Measurements from ENCODE around the gene CXCL11. TPM values are rescaled to one million over a fixed set of nuclear protein-coding genes. Genes with fewer than 3 reads are reported as not detected.
"Not testable (repeated sequence)": the region's sequence is repeated elsewhere in the genome, so short reads cannot be mapped to it uniquely, and the experiment has no call there.

Gene CXCL11
- total RNA-seq, 1 experiment from 2014 or later = not detected

GRCh38 chr4:76002176-76002575 is 33.7 kb downstream of the CXCL11 start:
- intact Hi-C loops (cut with micrococcal nuclease; ENCODE audit: unreplicated experiment) = no loop called here
- CTCF ChIA-PET = interaction anchor here (0.7 kb wide), 1 partner anchor 89 kb away, joined by 5 read pairs; no protein-coding TSS in a partner anchor
- Histone ChIP-seq H3F3A (ENCODE audit: insufficient read depth, low read depth) (peaks cover 8% of the 10 kb centered on the region; the same call in 1 of the 2 replicates), H3K9me2 (ENCODE audit: insufficient read depth) (no peaks in the 10 kb centered on the region), H3K36me3 (ENCODE audit: low read depth) (no peaks in the 10 kb centered on the region), H3K4me1 (replicated peaks; ENCODE audit: insufficient read depth) (peaks cover 14% of the 10 kb centered on the region), H3K27ac (no peak overlapping the region), H3K4me3 (no peak overlapping the region), H2AFZ (no peak overlapping the region), H3K9me3 (ENCODE audit: insufficient read depth, low read depth) (no peaks in the 10 kb centered on the region), H4K20me1 (ENCODE audit: insufficient read depth) (no peaks in the 10 kb centered on the region), H3K4me2 (no peak overlapping the region), H3K27me3 (ENCODE audit: insufficient read depth, low read depth) (no peaks in the 10 kb centered on the region), H3K79me2 (ENCODE audit: low read depth) (no peaks in the 10 kb centered on the region)
- TF ChIP-seq EZH2 (IDR thresholded peaks at IDR 0.05; ENCODE audit: low read depth) (no peak), CTCF (conservative IDR thresholded peaks at IDR 0.05) (no peak)
- no TSS peak for BruUV-seq (replicated peaks)
- no peak for DNase-seq
- POLR2A ChIA-PET (ENCODE audit: unreplicated experiment) = no interaction called here

- H3K79me2 ChIP-seq (ENCODE audit: low read depth) = no peaks in the 10 kb centered on the region
- TF ChIP-seq CTCF (conservative IDR thresholded peaks at IDR 0.05) (no peak), EZH2 (IDR thresholded peaks at IDR 0.05; ENCODE audit: low read depth) (no peak)
- ChIA-PET CTCF (no interaction called here), POLR2A (ENCODE audit: unreplicated experiment) (no interaction called here)
- H3K27me3 ChIP-seq (ENCODE audit: insufficient read depth, low read depth) = no peaks in the 10 kb centered on the region
- no peak for DNase-seq
- H3K27ac ChIP-seq = no peak overlapping the region
- no TSS peak for BruUV-seq (replicated peaks)
- H3K4me3 ChIP-seq = no peak overlapping the region
- H3K4me1 ChIP-seq (replicated peaks; ENCODE audit: insufficient read depth) = peaks cover 9% of the 10 kb centered on the region
- intact Hi-C loops (cut with micrococcal nuclease; ENCODE audit: unreplicated experiment) = no loop called here
- peaks cover 3% of the 10 kb centered on the region; the same call in 1 of the 2 replicates for H3F3A ChIP-seq (ENCODE audit: insufficient read depth, low read depth)
- H4K20me1 ChIP-seq (ENCODE audit: insufficient read depth) = no peaks in the 10 kb centered on the region
- H3K9me2 ChIP-seq (ENCODE audit: insufficient read depth) = no peaks in the 10 kb centered on the region
- H3K9me3 ChIP-seq (ENCODE audit: insufficient read depth, low read depth) = no peaks in the 10 kb centered on the region
- H2AFZ ChIP-seq = no peak overlapping the region
- H3K36me3 ChIP-seq (ENCODE audit: low read depth) = no peaks in the 10 kb centered on the region
- no peak overlapping the region for H3K4me2 ChIP-seq
Measured at GRCh38 chr4:76001700-76002099, 34.2 kb downstream of the CXCL11 start.

GRCh38 chr4:76000279-76000678 is 35.6 kb downstream of the CXCL11 start:
- H3K9me3 ChIP-seq (ENCODE audit: insufficient read depth, low read depth) = no peaks in the 10 kb centered on the region
- H3K4me2 ChIP-seq = no peak overlapping the region
- intact Hi-C loops (cut with micrococcal nuclease; ENCODE audit: unreplicated experiment) = no loop called here
- no TSS peak for BruUV-seq (replicated peaks)
- H3K9me2 ChIP-seq (ENCODE audit: insufficient read depth) = no peaks in the 10 kb centered on the region
- H3K79me2 ChIP-seq (ENCODE audit: low read depth) = no peaks in the 10 kb centered on the region
- H3K27ac ChIP-seq = no peak overlapping the region
- H3K36me3 ChIP-seq (ENCODE audit: low read depth) = no peaks in the 10 kb centered on the region
- DNase-seq = no peak
- H3K27me3 ChIP-seq (ENCODE audit: insufficient read depth, low read depth) = no peaks in the 10 kb centered on the region
- 0 out of 2 replicates have a peak, but pooled peaks cover 4% of the 10 kb centered on the region for H3K4me1 ChIP-seq (replicated peaks; ENCODE audit: insufficient read depth)
- no peak for TF ChIP-seq CTCF (conservative IDR thresholded peaks at IDR 0.05)
- no peak for TF ChIP-seq EZH2 (IDR thresholded peaks at IDR 0.05; ENCODE audit: low read depth)
- no peak overlapping the region for H2AFZ ChIP-seq
- H3K4me3 ChIP-seq = no peak overlapping the region
- ChIA-PET CTCF (no interaction called here), POLR2A (ENCODE audit: unreplicated experiment) (interaction anchor here (0.5 kb wide), 1 partner anchor 84 kb away, joined by 3 read pairs; no protein-coding TSS in a partner anchor)
- H4K20me1 ChIP-seq (ENCODE audit: insufficient read depth) = no peaks in the 10 kb centered on the region
- no peaks in the 10 kb centered on the region for H3F3A ChIP-seq (ENCODE audit: insufficient read depth, low read depth)

- intact Hi-C loops (cut with micrococcal nuclease; ENCODE audit: unreplicated experiment) = loop anchor here (10.0 kb wide), 1 partner anchor 506 kb away; no protein-coding TSS in a partner anchor
- H3K27ac ChIP-seq; H3K79me2 ChIP-seq (ENCODE audit: low read depth); DNase-seq; H3F3A ChIP-seq (ENCODE audit: insufficient read depth, low read depth); POLR2A ChIA-PET (ENCODE audit: unreplicated experiment); H3K4me3 ChIP-seq; CTCF ChIA-PET; H3K9me2 ChIP-seq (ENCODE audit: insufficient read depth); H3K4me1 ChIP-seq (replicated peaks; ENCODE audit: insufficient read depth); H3K4me2 ChIP-seq; H3K9me3 ChIP-seq (ENCODE audit: insufficient read depth, low read depth); H3K27me3 ChIP-seq (ENCODE audit: insufficient read depth, low read depth); H2AFZ ChIP-seq; BruUV-seq (replicated peaks); H4K20me1 ChIP-seq (ENCODE audit: insufficient read depth); H3K36me3 ChIP-seq (ENCODE audit: low read depth): not testable (repeated sequence)
Measured at GRCh38 chr4:75998525-75999147, 37.2 kb downstream of the CXCL11 start.
